Right hindlimb (tissue), 1 donor: ENCODE data around the gene DNAJC24.

ENCODE experiments used
- DNase-seq: peaks from one replicate; pipeline ENCODE4 v3.0.0-alpha.2; 2018

DNAJC24 gene

GRCh38 chr11:31417357-31417756 lies 47.7 kb downstream of the DNAJC24 start:
- no peak for DNase-seq

- DNase-seq: no peak
Observed at GRCh38 chr11:31417816-31418215, 48.2 kb downstream of the DNAJC24 start.

- no peak for DNase-seq
Observed at GRCh38 chr11:31419138-31419537, 49.5 kb downstream of the DNAJC24 start.

GRCh38 chr11:31419669-31420068 lies 50.0 kb downstream of the DNAJC24 start:
- DNase-seq: no peak

GRCh38 chr11:31421820-31422219 lies 52.2 kb downstream of the DNAJC24 start:
- no peak for DNase-seq

GRCh38 chr11:31422703-31423102 lies 53.0 kb downstream of the DNAJC24 start:
- DNase-seq: no peak

GRCh38 chr11:31424652-31425051 lies 55.0 kb downstream of the DNAJC24 start:
- no peak for DNase-seq

GRCh38 chr11:31433851-31434250 lies 64.2 kb downstream of the DNAJC24 start:
- DNase-seq: no peak

GRCh38 chr11:31437742-31438435 lies 68.2 kb downstream of the DNAJC24 start:
- no peak for DNase-seq

- no peak for DNase-seq
Observed at GRCh38 chr11:31441296-31441695, 71.6 kb downstream of the DNAJC24 start.

GRCh38 chr11:31442086-31442485 lies 72.4 kb downstream of the DNAJC24 start:
- DNase-seq: no peak

GRCh38 chr11:31443802-31444201 lies 74.1 kb downstream of the DNAJC24 start:
- no peak for DNase-seq

- DNase-seq: no peak
Observed at GRCh38 chr11:31445621-31446020, 76.0 kb downstream of the DNAJC24 start.

GRCh38 chr11:31449040-31449439 lies 79.4 kb downstream of the DNAJC24 start:
- no peak for DNase-seq

- no peak for DNase-seq
Observed at GRCh38 chr11:31450841-31451240, 81.2 kb downstream of the DNAJC24 start.

- no peak for DNase-seq
Observed at GRCh38 chr11:31455177-31455576, 85.5 kb downstream of the DNAJC24 start.

- DNase-seq: no peak
Observed at GRCh38 chr11:31464436-31464835, 94.8 kb downstream of the DNAJC24 start.

GRCh38 chr11:31474083-31474482 lies 104.4 kb downstream of the DNAJC24 start:
- DNase-seq: no peak

- DNase-seq: no peak
Observed at GRCh38 chr11:31477528-31478222, 108.0 kb downstream of the DNAJC24 start.

- DNase-seq: no peak
Observed at GRCh38 chr11:31478223-31478590, 108.5 kb downstream of the DNAJC24 start.

- no peak for DNase-seq
Observed at GRCh38 chr11:31479066-31479465, 109.4 kb downstream of the DNAJC24 start.

GRCh38 chr11:31480930-31481329 lies 111.3 kb downstream of the DNAJC24 start:
- DNase-seq: no peak
